C4-2B (cell line): ENCODE data around the gene CDK6.
A peak's percentile ranks its signal among the peaks of the same experiment; 100 is the strongest.
"Not testable (repeated sequence)": the region's sequence is repeated elsewhere in the genome, so short reads cannot be mapped to it uniquely, and the experiment has no call there.

Source experiments
- H3K27ac ChIP-seq: fragments of 450-650 bp; 2 replicates; pipeline ENCODE4 v1.5.1; 2017
- CTCF ChIP-seq: fragments of 450-650 bp; conservative IDR thresholded peaks from 2 replicates; pipeline ENCODE4 v1.5.1; 2017; ENCODE audit warnings: mild to moderate bottlenecking
- ZFX ChIP-seq: fragments of 450-650 bp; IDR thresholded peaks from 2 replicates; pipeline ENCODE4 v1.6.1; 2017

CDK6 gene

GRCh38 chr7:92836489-92836999 is at the start of gene CDK6:
CDK6 (minus strand) TSS chr7:92836573; CDS start chr7:92833323, 3,250 bp downstream.
- no peak within 1 kb of the TSS for H3K27ac ChIP-seq
- TF ChIP-seq ZFX: no peak
- TF ChIP-seq CTCF: no peak

- H3K27ac ChIP-seq: not testable (repeated sequence)
Observed at GRCh38 chr7:92886039-92886438, 49.7 kb upstream of the CDK6 start.

GRCh38 chr7:92884218-92884617 is 47.8 kb upstream of the CDK6 start:
- H3K27ac ChIP-seq: no peak overlapping the region
- no peak for TF ChIP-seq CTCF
- no peak for TF ChIP-seq ZFX

GRCh38 chr7:92882760-92883159 is 46.4 kb upstream of the CDK6 start:
- TF ChIP-seq CTCF (no peak), ZFX (no peak)
- no peak overlapping the region for H3K27ac ChIP-seq

GRCh38 chr7:92881091-92881485 is 44.7 kb upstream of the CDK6 start:
- TF ChIP-seq ZFX (no peak), CTCF (no peak)
- H3K27ac ChIP-seq: no peak overlapping the region

- no peak overlapping the region for H3K27ac ChIP-seq
- TF ChIP-seq CTCF (peak; percentile 45), ZFX (no peak)
Observed at GRCh38 chr7:92880212-92881090, 44.1 kb upstream of the CDK6 start.

- H3K27ac ChIP-seq: no peak overlapping the region
- no peak for TF ChIP-seq CTCF
- no peak for TF ChIP-seq ZFX
Observed at GRCh38 chr7:92877367-92877766, 41.0 kb upstream of the CDK6 start.
